GM15510 (cell line): ENCODE measurements around the gene KIRREL3.

Experiments used
- POLR2A ChIP-seq: IDR thresholded peaks from 3 replicates; pipeline ENCODE4 v1.6.1; 2011; ENCODE audit warnings: borderline replicate concordance; ENCODE audit not compliant: insufficient read length; ENCODE audit errors: extremely low read depth

The KIRREL3 gene

DNA sequence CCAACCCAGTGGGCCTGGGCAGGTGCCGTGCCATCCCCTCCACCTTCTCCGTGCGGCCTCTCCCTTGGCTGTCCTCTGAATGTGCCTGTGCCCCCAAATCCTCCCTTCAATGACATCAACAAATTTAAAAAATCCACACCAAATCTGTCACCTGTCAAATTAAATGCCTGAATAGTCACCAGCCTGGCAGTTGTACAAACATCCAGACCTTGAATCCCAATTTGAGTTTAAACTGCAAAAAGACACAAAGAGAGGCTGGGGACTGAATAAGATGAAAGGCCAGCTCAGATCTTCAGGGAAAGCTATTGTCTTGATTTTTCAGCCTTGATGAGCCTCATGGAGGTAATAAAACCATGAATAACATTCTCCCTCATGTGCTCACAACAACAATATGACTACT is 194.7 kb downstream of the KIRREL3 start:
- TF ChIP-seq POLR2A: no peak

DNA sequence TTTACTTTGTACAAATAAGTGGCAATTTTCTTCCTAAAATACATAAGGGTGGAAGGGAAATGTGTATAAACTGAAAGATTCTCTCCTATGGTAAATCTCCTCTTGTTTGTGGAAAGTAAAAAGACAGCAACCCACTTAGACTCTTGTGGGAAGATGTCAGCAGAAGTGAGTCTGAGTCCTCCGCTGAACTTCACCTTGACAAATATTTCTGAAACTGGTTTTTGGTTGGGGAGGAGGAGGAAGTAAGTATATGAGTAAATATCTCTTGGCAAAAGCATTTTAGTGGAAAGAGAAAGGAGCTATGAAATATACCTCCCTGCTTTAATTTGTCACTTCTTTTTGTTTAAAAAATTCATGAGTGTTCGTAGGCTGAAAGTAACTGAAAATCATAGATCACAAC is 196.2 kb downstream of the KIRREL3 start:
- no peak for TF ChIP-seq POLR2A

DNA sequence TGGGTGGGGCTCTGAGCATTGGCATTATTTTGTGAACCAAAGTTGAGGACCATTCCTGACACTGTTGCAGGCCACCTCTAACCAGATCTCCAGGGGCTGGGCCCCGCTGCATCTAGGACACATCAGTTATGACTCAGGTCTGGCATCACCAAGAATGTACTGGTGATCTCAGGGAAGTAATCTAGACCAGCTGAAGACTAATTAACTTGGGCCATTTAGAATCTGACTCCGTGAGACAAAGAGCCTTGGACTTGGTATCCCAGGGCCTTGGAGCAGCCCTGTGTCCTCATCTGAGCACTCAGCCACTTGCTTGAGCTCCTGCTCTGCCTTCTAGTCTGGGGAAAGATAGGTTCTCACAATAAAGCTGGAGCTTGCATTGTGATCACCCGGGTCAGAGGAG is 200.6 kb downstream of the KIRREL3 start:
- TF ChIP-seq POLR2A: no peak

DNA sequence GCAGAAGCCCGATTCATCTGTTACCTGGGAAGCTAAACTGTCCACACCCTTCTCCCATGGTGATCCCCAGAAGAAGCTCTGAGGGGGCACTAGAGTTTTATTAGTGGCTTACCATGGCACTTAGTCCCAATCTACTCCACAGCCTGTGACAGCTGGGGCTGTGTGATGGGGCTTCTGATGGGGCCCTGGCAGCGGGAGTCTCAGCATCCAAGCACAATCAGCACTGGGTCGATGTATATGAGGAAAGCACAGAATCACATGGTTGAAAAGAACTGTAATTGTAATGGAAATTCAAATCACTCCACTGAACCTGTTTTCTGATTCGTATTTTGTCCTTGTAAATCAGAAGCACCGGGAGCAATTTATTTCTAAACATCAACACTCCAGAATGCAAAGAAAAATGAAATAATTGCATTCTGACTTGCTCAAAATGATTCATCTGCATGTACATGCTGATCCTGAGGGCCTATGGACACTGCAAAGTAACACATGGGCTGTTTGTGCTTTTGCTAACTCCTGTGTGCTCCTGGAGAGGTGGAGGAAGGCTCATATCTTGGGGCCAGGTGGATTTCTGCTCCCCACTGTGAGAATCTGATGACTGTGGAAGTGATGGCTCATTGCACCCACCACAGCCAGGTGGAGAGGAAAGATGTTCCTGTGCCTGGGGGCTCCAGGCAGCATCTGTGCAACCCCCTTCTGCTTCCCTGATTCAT is 203.0 kb downstream of the KIRREL3 start:
- TF ChIP-seq POLR2A: no peak

DNA sequence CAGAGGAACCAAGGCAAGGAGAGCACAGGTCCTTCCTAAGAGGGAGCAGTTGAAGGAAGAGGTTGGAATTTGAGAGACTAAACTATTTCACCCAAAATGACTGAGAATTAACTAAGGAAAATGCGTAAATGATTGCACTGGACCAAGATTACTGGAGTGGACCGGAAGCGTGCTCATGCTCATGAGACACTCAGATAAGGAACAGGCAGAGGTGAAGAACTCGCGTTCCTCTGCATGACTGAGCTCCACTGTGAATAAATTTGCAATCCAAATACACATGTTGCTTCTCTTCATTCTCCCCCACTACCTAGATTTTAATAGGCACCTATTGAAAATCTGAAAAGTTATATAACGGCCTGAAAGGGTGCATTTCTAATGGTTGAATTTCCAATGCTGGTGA is 207.0 kb downstream of the KIRREL3 start:
- TF ChIP-seq POLR2A: no peak

DNA sequence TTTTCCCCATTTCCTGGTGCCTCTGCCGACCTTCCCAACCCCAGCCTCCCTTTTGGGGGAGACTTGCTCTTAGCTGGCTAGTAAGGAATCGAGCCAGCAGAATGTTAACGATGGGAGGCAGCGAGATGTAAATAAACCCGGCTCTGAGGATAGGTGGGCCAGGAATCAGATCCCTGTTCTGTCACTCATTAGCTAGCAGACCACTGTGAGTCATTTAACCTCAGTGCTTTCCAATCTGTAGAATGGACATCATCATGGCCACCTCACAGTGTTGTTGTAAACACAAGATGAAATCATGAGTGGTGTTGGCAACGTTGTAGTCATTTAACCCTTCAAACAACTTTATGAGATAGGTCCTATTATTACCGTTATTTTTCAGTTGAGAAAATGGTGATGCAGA is 208.6 kb downstream of the KIRREL3 start:
- TF ChIP-seq POLR2A: no peak

DNA sequence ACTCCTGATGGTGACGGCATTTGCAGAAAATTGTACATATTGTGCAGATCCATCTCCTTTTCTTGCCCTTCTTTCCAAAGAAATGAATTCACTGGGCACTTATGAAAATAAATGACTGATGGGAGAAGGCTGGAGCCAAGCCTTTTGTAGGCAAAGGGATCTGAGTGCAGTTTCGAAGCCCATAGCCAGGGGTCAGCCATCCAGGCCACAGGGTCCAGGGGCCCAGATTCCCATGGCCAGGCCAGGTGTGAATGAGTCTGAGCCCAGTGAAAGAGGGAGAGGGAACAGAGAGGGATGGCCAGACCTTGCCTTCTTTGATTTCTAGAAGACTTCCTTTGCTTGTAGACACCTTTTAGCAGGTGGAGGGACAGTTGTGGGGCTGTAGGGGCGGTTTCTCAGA is 209.1 kb downstream of the KIRREL3 start:
- no peak for TF ChIP-seq POLR2A

DNA sequence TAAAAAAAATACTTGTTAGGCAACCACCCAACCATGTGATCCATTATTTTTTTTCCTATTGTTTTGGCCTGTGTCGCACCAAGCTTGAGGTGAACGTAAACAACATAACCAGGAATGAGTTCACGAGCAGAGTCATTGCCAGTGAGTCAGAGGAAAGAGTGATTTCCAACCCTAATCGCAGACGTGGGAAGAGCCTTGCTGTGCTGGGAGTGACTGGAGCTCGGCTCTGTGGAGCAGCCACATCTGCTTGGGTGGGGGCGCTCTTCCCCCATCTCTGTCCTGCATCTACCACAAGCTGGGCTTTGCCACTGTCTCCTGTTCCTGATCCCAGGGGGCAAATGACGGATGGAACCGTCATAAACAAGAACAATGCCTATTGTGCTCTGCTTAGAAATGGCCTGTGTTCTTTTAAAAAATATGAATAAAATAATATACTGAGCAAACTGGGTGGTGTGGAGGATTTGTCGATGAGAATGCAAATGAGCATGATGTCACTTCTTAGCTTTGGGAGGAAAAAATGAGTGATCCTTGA is 210.0 kb downstream of the KIRREL3 start:
- TF ChIP-seq POLR2A: no peak

DNA sequence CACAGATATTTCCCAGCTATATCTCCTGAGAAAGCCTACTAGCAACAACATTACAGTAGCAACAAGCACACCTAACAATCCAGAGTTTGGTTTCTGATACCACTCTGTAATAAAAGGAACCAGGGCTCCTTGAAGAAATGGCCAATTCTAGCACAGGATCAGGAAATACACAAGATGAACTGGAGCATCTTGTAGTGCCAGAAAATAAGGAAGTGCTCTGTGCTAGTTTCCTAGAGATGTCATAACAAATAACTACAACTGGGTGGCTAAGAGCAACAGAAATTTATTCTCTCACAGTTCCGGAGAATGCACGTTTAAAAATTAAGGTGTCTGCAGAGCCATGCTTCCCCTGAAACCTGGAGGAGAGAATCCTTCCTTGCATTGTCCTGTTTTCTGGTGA is 217.8 kb downstream of the KIRREL3 start:
- TF ChIP-seq POLR2A: no peak

DNA sequence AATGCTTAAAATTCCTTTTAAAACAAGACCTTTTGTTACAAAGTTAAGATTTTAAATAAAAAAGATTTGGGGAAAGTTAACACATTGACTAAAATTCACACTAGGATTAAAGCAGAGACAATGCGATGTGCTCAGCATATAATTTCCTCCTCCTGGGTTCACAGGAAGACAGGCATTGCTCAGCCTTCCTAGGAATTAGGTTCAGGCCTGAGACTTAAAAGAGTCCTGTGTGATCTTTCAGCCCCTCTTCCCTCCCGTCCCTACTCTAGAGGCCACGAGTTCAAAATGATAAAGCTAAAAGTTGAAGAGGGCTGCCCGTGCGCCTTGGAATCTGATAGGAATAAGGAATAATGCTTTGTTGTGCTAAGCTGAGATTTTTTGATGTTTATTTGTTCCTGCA is 218.6 kb downstream of the KIRREL3 start:
- TF ChIP-seq POLR2A: no peak

DNA sequence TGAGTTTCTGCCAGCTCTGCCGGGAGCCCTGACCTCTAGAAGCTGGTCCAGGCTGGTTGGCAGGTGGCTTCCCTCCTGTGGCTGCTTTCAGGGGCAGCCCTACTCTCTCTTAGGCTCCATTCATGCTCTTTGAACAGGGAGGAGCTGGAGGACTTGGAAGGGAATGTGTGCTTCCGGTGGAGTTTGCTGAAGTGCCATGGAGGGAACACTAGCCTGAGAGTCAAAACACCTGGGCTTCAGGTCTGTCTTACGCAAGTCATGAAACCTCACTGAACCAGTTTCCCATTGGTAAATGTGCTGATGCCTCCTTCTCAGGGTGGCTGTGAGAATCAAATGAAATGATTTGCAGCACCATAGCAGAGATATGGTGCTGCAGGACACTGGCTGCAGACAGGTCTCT is 224.5 kb downstream of the KIRREL3 start:
- no peak for TF ChIP-seq POLR2A

DNA sequence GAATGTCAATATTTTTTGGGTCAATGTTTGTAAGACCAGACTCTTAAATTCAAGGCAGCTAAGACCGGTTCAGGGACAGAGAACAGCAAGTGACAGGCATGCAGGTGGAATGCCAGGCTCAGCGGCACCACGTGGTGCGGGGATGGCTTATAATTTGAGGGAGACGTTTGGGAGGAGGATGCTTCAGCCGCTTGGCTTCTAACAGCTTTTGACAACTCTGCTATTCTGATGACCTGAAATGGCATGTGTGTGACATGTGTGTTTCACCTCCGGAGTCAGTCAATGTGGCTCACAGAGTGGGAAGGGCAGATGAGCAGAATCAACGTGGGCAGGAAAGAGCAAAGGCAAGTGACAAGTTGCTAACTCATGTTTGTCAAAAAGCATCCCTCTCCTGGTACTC is 228.3 kb downstream of the KIRREL3 start:
- TF ChIP-seq POLR2A: no peak

DNA sequence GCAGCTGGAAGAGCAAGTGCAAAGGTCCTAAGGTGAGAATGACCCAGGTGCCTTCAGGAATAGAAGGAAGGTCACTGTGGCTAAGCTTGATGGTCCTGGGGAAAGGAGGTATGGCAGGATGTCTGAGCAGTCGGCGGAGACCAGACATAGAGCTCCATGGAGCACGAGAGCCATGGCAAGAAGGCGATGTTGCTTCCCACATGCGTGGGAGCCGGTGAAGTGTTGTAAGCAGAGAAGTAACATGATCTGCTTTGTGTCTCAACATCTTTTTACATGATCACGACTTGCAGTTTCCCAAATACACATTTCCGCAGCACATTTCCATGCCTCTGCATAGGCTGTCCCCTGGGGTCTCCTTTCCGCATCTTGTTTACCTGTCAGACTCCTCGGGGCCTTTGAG is 231.9 kb downstream of the KIRREL3 start:
- no peak for TF ChIP-seq POLR2A

DNA sequence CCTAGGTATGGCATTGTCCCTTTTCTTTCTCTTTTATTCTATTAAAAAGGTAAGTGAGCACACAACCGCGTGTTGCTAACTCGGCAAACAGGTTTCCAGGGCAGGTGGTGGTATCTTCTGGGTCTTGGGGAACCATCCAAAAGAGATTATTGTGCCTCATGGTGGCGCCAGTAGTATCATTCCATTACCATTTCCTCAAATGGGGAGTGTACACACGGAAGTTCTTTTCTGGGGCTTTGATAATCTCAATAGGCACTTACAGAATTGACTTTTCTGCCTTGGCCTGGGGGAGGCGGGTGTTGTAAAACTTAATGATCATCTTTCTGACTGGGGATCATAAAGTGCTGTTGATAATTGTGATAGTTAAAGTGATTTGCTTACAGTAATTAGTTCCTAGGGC is 234.1 kb downstream of the KIRREL3 start:
- TF ChIP-seq POLR2A: no peak

DNA sequence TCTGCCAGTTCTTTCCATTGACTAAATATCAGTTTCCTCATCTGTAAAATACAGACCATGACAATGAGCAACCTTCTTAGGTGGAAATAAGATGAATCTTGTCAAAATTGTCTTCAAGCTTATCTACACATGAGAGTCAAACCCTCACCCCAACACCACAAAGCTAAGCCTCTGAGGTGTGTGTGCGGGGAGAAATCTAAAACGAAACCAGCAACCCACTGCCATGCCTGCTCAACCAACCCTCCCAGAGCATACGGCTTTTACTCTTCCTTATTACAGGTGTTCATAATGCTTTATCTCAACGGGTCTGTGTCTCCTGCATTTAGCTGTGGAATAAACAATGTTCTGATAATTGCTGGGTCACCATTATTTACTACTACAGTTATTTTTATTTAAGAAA is 235.4 kb downstream of the KIRREL3 start:
- no peak for TF ChIP-seq POLR2A

DNA sequence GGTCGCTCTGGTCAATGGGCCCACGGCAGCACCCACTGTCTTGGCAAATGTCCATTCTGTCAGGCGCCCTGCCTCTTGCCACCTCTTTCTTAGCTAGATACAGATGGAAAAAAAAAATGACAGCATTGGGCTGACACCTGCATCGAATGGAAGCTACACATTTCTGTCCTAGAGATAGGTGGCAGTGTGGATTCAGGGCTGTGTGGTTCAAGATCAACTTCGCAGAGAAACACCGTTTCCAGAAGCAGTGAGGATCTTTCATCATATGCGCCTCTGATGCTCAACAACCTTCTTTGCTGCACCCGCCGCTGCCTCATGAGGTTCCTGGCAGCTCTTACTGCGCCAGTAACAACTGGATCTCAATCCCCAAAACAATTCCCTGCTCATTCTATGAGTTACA is 236.3 kb downstream of the KIRREL3 start:
- TF ChIP-seq POLR2A: no peak

DNA sequence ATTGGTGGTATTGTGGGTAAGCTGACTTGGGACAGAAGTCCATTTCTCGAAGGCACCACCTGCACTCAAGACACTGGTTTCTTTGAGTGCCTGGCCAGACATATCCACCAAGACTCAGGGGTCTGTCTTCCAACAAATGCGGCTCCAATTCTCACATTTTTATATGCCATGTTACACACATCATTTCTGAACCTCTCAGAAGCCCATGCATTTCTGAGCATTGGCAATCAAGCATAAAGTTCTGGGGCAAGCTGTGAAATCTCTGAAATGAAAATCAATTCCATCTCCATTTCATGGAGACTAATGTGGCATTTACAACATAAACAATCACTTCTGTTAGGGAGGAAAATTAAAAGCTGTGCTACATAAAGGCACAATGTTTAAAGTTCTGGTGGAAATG is 243.7 kb downstream of the KIRREL3 start:
- no peak for TF ChIP-seq POLR2A
